Measurements from ENCODE around the gene LRRC15. TPM values are rescaled to one million over a fixed set of nuclear protein-coding genes. Genes with fewer than 3 reads are reported as not detected.

LRRC15 gene
- total and polyA plus RNA-seq, 2 donors (not counting 3 experiments of a cell fraction or from before 2014, with no cell fraction given): not detected

GRCh38 chr3:194342861-194343560 lies 26.5 kb downstream of the LRRC15 start:
- ChIA-PET CTCF (interaction anchor here (0.7 to 7.1 kb wide), 35 partner anchors 8 to 701 kb away, joined by 3 to 84 read pairs (median 5); partner anchors contain the start of gene GP5), POLR2A (no interaction called here)
- no peaks in the 10 kb centered on the region for H3K9me1 ChIP-seq (replicated peaks; ENCODE audit: control insufficient read depth, extremely low read depth, insufficient read depth, low read length)
- no peak overlapping the region for H3K9ac ChIP-seq (replicated peaks; ENCODE audit: extremely low read depth, insufficient read depth, low read length)
- TF ChIP-seq JUN (IDR thresholded peaks at IDR 0.05; ENCODE audit: borderline replicate concordance, insufficient read depth, insufficient read length, low read depth) (no peak), EZH2 (IDR thresholded peaks at IDR 0.05; ENCODE audit: borderline replicate concordance, low read depth, low read length, severe bottlenecking) (no peak), POLR2A (IDR thresholded peaks at IDR 0.05; ENCODE audit: low read depth, low read length) (no peak), MAX (IDR thresholded peaks at IDR 0.05; ENCODE audit: insufficient read depth, insufficient read length) (no peak), GATA2 (IDR thresholded peaks at IDR 0.05; ENCODE audit: insufficient read depth, insufficient read length, low read depth, low read length) (no peak)
- H3K79me2 ChIP-seq (ENCODE audit: control insufficient read depth, insufficient read depth, low read length): no peaks in the 10 kb centered on the region
- H3K36me3 ChIP-seq (ENCODE audit: control insufficient read depth in 2 of 2, extremely low read depth in 1 of 2, insufficient read depth in 2 of 2, low read length in 2 of 2): no peaks in the 10 kb centered on the region
- H3K9me3 ChIP-seq (replicated peaks; ENCODE audit: control insufficient read depth, insufficient read depth, low read length): no peaks in the 10 kb centered on the region
- H3K4me3 ChIP-seq (replicated peaks in 1 of 3; ENCODE audit: insufficient read depth in 1 of 3, low read depth in 1 of 3, low read length in 3 of 3): no peak overlapping the region
- no peak overlapping the region for H2AFZ ChIP-seq (ENCODE audit: low read depth, low read length)
- FAIRE-seq: no peak
- H3K27me3 ChIP-seq (ENCODE audit: control insufficient read depth in 2 of 2, insufficient read depth in 2 of 2, low read length in 2 of 2): peaks cover 0 to 2% of the 10 kb centered on the region in 2 experiments
- no peaks in the 10 kb centered on the region for H4K20me1 ChIP-seq (replicated peaks; ENCODE audit: control insufficient read depth, extremely low read depth, insufficient read depth, low read length)
- H3K4me2 ChIP-seq (ENCODE audit: insufficient read depth, low read length): no peak overlapping the region
- dilution Hi-C loops (cut with MboI; ENCODE audit: extremely low pct_ligation_motif_present, low sequenced_read_pairs): no loop called here
- no peak overlapping the region for H3K27ac ChIP-seq (ENCODE audit: insufficient read depth, low read depth, low read length)
- BruUV-seq (replicated peaks): no TSS peak
- intact Hi-C loops (cut with micrococcal nuclease): no loop called here
- DNase-seq (ENCODE audit: low read depth, low spot score): no peak
- H3K4me1 ChIP-seq (ENCODE audit: control insufficient read depth, extremely low read depth, insufficient read depth, low read length): no peaks in the 10 kb centered on the region

GRCh38 chr3:194340757-194341400 lies 28.7 kb downstream of the LRRC15 start:
- Histone ChIP-seq H3K27me3 (ENCODE audit: control insufficient read depth in 2 of 2, insufficient read depth in 2 of 2, low read length in 2 of 2) (peaks cover 0 to 6% of the 10 kb centered on the region in 2 experiments), H3K9me1 (replicated peaks; ENCODE audit: control insufficient read depth, extremely low read depth, insufficient read depth, low read length) (no peaks in the 10 kb centered on the region), H3K9ac (replicated peaks; ENCODE audit: extremely low read depth, insufficient read depth, low read length) (no peak overlapping the region), H2AFZ (ENCODE audit: low read depth, low read length) (no peak overlapping the region), H3K27ac (ENCODE audit: insufficient read depth, low read depth, low read length) (no peak overlapping the region), H3K4me2 (ENCODE audit: insufficient read depth, low read length) (no peak overlapping the region), H3K4me1 (ENCODE audit: control insufficient read depth, extremely low read depth, insufficient read depth, low read length) (no peaks in the 10 kb centered on the region), H3K36me3 (ENCODE audit: control insufficient read depth in 2 of 2, extremely low read depth in 1 of 2, insufficient read depth in 2 of 2, low read length in 2 of 2) (no peaks in the 10 kb centered on the region), H3K79me2 (ENCODE audit: control insufficient read depth, insufficient read depth, low read length) (no peaks in the 10 kb centered on the region), H3K4me3 (replicated peaks in 1 of 3; ENCODE audit: insufficient read depth in 1 of 3, low read depth in 1 of 3, low read length in 3 of 3) (no peak overlapping the region), H3K9me3 (replicated peaks; ENCODE audit: control insufficient read depth, insufficient read depth, low read length) (no peaks in the 10 kb centered on the region), H4K20me1 (replicated peaks; ENCODE audit: control insufficient read depth, extremely low read depth, insufficient read depth, low read length) (no peaks in the 10 kb centered on the region)
- FAIRE-seq: no peak
- dilution Hi-C loops (cut with MboI; ENCODE audit: extremely low pct_ligation_motif_present, low sequenced_read_pairs) (no loop called here), intact Hi-C loops (cut with micrococcal nuclease) (no loop called here)
- BruUV-seq (replicated peaks): no TSS peak
- ChIA-PET POLR2A (no interaction called here), CTCF (interaction anchor here (0.7 to 7.1 kb wide), 7 partner anchors 6 to 675 kb away, joined by 3 to 84 read pairs (median 53); partner anchors contain the start of gene GP5)
- no peak for DNase-seq (ENCODE audit: low read depth, low spot score)
- TF ChIP-seq CTCF (IDR thresholded peaks at IDR 0.05; ENCODE audit: extremely low read depth in 1 of 2, insufficient read depth in 1 of 2, low read depth in 1 of 2, low read length in 2 of 2): no peak
- no peak for TF ChIP-seq FOS (IDR thresholded peaks at IDR 0.05; ENCODE audit: borderline replicate concordance, insufficient read depth, low read length)
- no peak for TF ChIP-seq MAX (IDR thresholded peaks at IDR 0.05; ENCODE audit: insufficient read depth, insufficient read length)
